ENCODE results near the gene RBM20.

DNA sequence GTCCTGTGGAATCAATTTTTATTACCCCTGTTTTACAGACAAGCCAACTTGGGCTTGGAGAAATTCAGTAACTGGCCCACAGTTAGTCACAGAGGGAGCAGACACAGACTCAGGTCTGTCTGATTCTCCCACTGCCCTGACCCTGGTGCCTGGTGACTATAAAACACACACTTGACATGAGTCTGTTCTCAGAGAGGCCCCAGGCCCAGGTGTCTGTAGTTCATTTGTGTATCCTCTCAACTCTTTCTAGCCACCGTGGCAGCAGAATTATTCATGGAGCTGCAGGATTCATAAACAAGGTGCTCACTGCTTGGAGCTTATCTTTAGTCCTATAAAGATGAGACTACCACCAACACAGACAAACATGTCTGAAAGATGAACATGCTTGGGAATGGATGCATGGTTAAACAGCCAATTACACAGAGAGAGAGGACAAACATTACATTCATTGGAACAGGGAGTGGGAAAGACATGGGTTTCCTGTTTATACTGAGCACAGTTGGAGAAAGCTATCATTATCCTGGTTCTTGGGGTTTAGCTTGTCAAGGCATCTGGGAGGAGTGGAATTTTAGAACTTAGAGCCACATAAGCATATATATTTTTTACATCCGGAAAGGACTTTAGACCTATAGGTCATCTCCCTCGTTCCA is 148.5 kb downstream of the RBM20 start:
- TF ChIP-seq, protein P1, sequence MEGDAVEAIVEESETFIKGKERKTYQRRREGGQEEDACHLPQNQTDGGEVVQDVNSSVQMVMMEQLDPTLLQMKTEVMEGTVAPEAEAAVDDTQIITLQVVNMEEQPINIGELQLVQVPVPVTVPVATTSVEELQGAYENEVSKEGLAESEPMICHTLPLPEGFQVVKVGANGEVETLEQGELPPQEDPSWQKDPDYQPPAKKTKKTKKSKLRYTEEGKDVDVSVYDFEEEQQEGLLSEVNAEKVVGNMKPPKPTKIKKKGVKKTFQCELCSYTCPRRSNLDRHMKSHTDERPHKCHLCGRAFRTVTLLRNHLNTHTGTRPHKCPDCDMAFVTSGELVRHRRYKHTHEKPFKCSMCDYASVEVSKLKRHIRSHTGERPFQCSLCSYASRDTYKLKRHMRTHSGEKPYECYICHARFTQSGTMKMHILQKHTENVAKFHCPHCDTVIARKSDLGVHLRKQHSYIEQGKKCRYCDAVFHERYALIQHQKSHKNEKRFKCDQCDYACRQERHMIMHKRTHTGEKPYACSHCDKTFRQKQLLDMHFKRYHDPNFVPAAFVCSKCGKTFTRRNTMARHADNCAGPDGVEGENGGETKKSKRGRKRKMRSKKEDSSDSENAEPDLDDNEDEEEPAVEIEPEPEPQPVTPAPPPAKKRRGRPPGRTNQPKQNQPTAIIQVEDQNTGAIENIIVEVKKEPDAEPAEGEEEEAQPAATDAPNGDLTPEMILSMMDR (IDR thresholded peaks at IDR 0.05), result no peak
- TF ChIP-seq POLR2A (IDR thresholded peaks at IDR 0.05), result no peak

All from thyroid gland (tissue), 4 donors.